ENCODE data around the gene CLRN3.

Gene CLRN3

DNA sequence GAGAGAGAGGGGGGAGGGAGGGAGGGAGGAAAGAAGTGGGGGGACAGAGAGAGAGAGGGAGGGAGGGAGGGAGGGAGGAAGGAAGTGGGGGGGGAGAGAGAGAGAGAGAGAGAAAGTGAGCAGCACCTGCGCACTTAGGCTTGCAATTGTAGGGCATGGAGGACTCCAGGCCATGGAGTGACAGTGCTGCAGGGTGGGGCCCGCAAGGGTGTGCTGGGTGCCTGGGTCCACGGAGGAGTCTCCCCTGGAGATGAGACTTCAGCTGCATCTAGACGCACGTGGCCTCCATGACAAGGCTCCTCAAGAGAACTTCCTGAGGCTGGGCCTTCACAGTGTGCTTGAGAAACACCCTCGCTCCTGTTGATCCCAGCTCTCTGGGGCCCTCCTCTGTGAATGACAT, 44.5 kb downstream of the CLRN3 start:
- no peak for DNase-seq (ENCODE audit: low read depth in 2 of 2)

DNA sequence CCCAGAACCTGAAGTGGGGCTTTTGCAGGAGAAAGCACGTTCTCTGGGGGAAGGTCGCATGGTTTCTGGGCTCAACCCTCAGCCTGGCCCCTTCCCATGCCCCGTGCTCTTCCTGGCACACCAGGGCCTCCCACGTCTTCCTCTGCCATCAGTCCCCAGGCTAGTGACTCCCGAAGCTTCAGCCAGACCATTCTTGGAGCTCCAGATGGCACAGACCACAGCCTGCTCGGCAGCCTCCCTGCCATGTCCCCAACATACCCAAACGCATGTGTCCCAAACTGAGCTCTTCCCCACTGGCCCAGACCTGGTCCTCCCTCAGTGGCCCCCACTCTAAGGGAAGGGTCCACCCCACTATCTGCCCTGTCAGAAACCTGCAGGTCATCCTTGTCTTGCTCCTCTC, 47.0 kb downstream of the CLRN3 start:
- DNase-seq (ENCODE audit: low read depth in 2 of 2), result no peak

- no peak for DNase-seq (ENCODE audit: low read depth in 2 of 2)
Observed at GRCh38 chr10:127840884-127841283, 51.9 kb downstream of the CLRN3 start.

GRCh38 chr10:127836966-127837365, 55.8 kb downstream of the CLRN3 start:
- DNase-seq (ENCODE audit: low read depth in 2 of 2), result no peak

DNA sequence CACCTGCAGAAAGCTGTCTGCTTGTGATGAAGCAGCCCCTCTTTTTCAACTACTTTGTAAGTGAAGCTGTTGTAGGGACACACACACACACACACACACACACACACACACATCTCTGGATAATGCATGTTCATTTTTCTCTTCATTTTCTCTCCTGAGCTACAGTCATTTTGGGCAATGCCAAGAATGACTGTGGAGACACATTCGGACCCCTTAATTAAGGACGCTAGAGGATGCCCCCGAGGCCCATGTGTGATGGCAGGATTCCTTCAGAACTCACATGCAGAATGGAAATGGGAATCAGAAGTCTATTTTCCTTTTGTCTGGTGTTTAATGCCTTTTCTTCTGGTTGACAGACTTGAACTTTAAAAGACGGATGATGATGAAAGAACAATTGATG, 56.6 kb downstream of the CLRN3 start:
- DNase-seq (ENCODE audit: low read depth in 2 of 2), result no peak

- DNase-seq (ENCODE audit: low read depth in 2 of 2), result no peak
Observed at GRCh38 chr10:127834791-127835190, 58.0 kb downstream of the CLRN3 start.

GRCh38 chr10:127834221-127834620, 58.5 kb downstream of the CLRN3 start:
- DNase-seq (ENCODE audit: low read depth in 2 of 2), result no peak

DNA sequence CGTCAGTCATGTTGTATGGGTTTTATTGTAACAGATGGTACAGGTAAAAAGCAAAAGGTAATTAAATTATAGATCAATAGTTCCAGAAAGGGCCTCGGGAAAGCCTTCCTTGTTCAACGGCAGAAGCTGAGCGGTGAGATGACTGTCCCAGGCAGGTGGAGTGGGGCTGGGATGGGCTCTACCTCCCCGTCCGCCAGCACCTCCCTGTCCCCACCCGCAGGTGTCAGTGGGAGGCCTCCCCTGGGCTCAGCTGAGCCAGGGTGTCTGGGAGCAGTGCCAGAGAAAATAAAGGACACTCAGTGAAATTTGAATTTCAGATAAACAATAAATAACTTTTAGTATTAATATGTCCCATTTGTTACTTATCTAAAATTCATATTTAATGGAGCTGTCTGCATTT, 58.9 kb downstream of the CLRN3 start:
- DNase-seq (ENCODE audit: low read depth in 2 of 2), result no peak

GRCh38 chr10:127832501-127832900, 60.2 kb downstream of the CLRN3 start:
- no peak for DNase-seq (ENCODE audit: low read depth in 2 of 2)

DNA sequence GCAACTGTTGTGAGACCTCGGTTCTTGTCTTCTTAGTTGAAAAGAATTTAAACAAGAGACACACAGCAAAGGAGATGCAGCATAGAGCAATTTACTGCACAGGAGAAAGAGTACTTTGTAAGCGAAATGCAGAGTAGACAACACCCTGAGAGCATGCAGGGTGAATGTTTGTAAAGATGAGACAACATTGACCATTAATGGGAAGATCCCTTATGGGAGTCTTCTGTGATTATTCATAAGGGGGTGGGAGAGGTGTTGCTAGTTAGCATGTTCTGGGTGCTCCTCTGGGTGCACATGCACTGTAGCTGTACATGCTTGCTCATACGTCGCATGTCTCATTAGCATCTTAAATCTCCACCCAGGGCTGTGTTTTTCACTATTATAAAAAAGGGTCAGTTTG, 62.3 kb downstream of the CLRN3 start:
- DNase-seq (ENCODE audit: low read depth in 2 of 2), result no peak

Data from stimulated activated CD4-positive, alpha-beta T cell treated with anti-CD3 and anti-CD28 coated beads, Interleukin-4, amount 100 ng/mL, for 48 hours (primary cell).